Right ventricle myocardium inferior (tissue), 1 donor: ENCODE results near the gene ATF6B. TPM values are rescaled to one million over a fixed set of nuclear protein-coding genes. Genes with fewer than 3 reads are reported as not detected.

Experiments
- ATAC-seq: fragments of 200-7000 bp; cut with Tn5 transposase; one replicate; pipeline ENCODE4 v1.9.1; 2020; ENCODE audit warnings: mild to moderate bottlenecking, moderate library complexity
- DNase-seq: peaks from one replicate; pipeline ENCODE4 v3.0.0; 2021; ENCODE audit errors: missing footprints
- intact Hi-C: fragments of 100-400 bp; cut with DNase I; formaldehyde crosslinking; loops from one replicate; pipeline ENCODE4 v1.11.0; 2022
- long read RNA-seq: library from polyadenylated mRNA; unstranded; transcript quantifications from one replicate; pipeline ENCODE4 v2.0.0, GENCODE V29; 2021
- total RNA-seq: library from RNA; stranded (reverse); fragmentation: NEBNext Ultra II Directional; extraction: Animal tissue kit (Norgen Biotek cat#: 25700); gene quantifications from one replicate; pipeline ENCODE4 v1.2.1, GENCODE V29; 2021
- donor health status: DM: no; HTN: yes; CAD: no; lungs with severe emphysema.

The ATF6B gene
- 24.4 TPM for total RNA-seq
- long read RNA-seq, partial matches to known transcripts: 0 of 1 reads
- long read RNA-seq, other reads (novel, unspliced or antisense): 0 of 1 reads

- intact Hi-C loops: loop anchor here (2.0 kb wide), 1 partner anchor 49 kb away; the partner anchor contains the start of gene AGPAT1
- ATAC-seq (peak; percentile 96), DNase-seq (peak; percentile 98)
Measured at GRCh38 chr6:32127717-32128592, at the start of gene ATF6B. TSS of gene ATF6B (minus strand) at chr6:32128246. CDS start at chr6:32128207, 39 bp downstream.

- peak; percentile 13 for ATAC-seq
- DNase-seq: no peak
- intact Hi-C loops: loop anchor here (2.0 to 10.0 kb wide), 2 partner anchors 48 to 512 kb away; partner anchors contain the start of genes ATF6B, C6orf47, CSNK2B and GPANK1
Measured at GRCh38 chr6:32177183-32177787, 49.2 kb upstream of the ATF6B start.

- intact Hi-C loops: loop anchor here (1.0 to 10.0 kb wide), 3 partner anchors 22 to 512 kb away; partner anchors contain the start of genes ATF6B, C6orf47, CSNK2B and GPANK1
- no peak for ATAC-seq
- no peak for DNase-seq
Measured at GRCh38 chr6:32176476-32177182, 48.6 kb upstream of the ATF6B start.

GRCh38 chr6:32175711-32176475, 47.8 kb upstream of the ATF6B start, which contains the start of gene AGPAT1:
TSS of gene AGPAT1 (minus strand) at chr6:32176084. CDS start at chr6:32171496, 4,588 bp downstream.
- DNase-seq (peak; percentile 98), ATAC-seq (peak; percentile 73)
- intact Hi-C loops: loop anchor here (1.0 to 10.0 kb wide), 3 partner anchors 22 to 511 kb away; partner anchors contain the start of genes ATF6B, C6orf47, CSNK2B and GPANK1

GRCh38 chr6:32175322-32175710, 47.3 kb upstream of the ATF6B start:
- ATAC-seq: no peak
- intact Hi-C loops: loop anchor here (10.0 kb wide), 1 partner anchor 511 kb away; the partner anchor contains the start of genes C6orf47, CSNK2B, GPANK1 and LY6G5B
- DNase-seq: no peak

- ATAC-seq (no peak), DNase-seq (no peak)
- intact Hi-C loops: loop anchor here (10.0 kb wide), 1 partner anchor 510 kb away; the partner anchor contains the start of genes C6orf47, CSNK2B, GPANK1 and LY6G5B
Measured at GRCh38 chr6:32174416-32174815, 46.4 kb upstream of the ATF6B start.

- ATAC-seq (no peak), DNase-seq (no peak)
- intact Hi-C loops: loop anchor here (10.0 kb wide), 1 partner anchor 508 kb away; the partner anchor contains the start of genes C6orf47, CSNK2B, GPANK1 and LY6G5B
Measured at GRCh38 chr6:32173051-32173727, 45.1 kb upstream of the ATF6B start.

- intact Hi-C loops: loop anchor here (10.0 kb wide), 1 partner anchor 506 kb away; the partner anchor contains the start of genes C6orf47, CSNK2B, GPANK1 and LY6G5B
- no peak for DNase-seq
- ATAC-seq: no peak
Measured at GRCh38 chr6:32171234-32171633, 43.2 kb upstream of the ATF6B start.

- DNase-seq: no peak
- intact Hi-C loops: loop anchor here (10.0 kb wide), 1 partner anchor 505 kb away; the partner anchor contains the start of genes C6orf47, CSNK2B, GPANK1 and LY6G5B
- ATAC-seq: no peak
Measured at GRCh38 chr6:32170294-32170693, 42.2 kb upstream of the ATF6B start.

GRCh38 chr6:32168807-32169591, 41.0 kb upstream of the ATF6B start:
- intact Hi-C loops: no loop called here
- no peak for ATAC-seq

GRCh38 chr6:32168350-32168749, 40.3 kb upstream of the ATF6B start:
- intact Hi-C loops: no loop called here
- ATAC-seq: no peak
- DNase-seq: no peak

More at GRCh38 chr6:32168807-32169591, 41.0 kb upstream of the ATF6B start:
- DNase-seq: no peak

GRCh38 chr6:32167761-32168262, 39.8 kb upstream of the ATF6B start:
- intact Hi-C loops: no loop called here
- no peak for DNase-seq
- ATAC-seq: no peak

GRCh38 chr6:32167154-32167760, 39.2 kb upstream of the ATF6B start:
- intact Hi-C loops: no loop called here
- ATAC-seq (no peak), DNase-seq (no peak)

- ATAC-seq (no peak), DNase-seq (no peak)
Measured at GRCh38 chr6:32166411-32167061, 38.5 kb upstream of the ATF6B start.

GRCh38 chr6:32164295-32164694, 36.2 kb upstream of the ATF6B start, which contains the start of gene EGFL8:
TSS of gene EGFL8 (plus strand) at chr6:32164595. CDS start at chr6:32166166, 1,571 bp downstream.
- DNase-seq: no peak
- no peak for ATAC-seq
- intact Hi-C loops: no loop called here

More at GRCh38 chr6:32166411-32167061, 38.5 kb upstream of the ATF6B start:
- intact Hi-C loops: no loop called here
